Brain pericyte (primary cell): ENCODE data around the gene ZDHHC19.
"Not testable (repeated sequence)": the region's sequence is repeated elsewhere in the genome, so short reads cannot be mapped to it uniquely, and the experiment has no call there.

Experiments
- DNase-seq: peaks from one replicate; pipeline ENCODE4 v3.0.0-alpha.2; 2012; ENCODE audit warnings: low read depth, low spot score

Gene ZDHHC19

DNA sequence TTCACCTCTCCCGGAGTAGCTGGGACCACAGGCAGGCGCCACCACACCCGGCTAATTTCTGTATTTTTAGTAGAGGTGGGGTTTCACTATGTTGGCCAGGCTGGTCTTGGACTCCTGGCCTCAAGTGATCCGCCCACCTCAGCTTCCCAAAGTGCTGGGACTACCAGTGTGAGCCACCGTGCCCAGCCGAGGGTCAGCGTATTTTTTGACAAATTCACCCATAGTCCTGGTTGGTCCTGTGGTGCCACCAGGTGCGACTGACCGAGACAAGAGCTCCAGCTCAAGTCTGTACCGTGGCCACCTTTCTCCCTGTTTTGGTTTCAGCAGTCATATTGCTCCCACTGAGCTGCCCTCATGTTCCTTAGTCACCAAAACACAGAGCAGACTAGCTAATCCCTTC, 13.9 kb upstream of the ZDHHC19 start:
- no peak for DNase-seq

DNA sequence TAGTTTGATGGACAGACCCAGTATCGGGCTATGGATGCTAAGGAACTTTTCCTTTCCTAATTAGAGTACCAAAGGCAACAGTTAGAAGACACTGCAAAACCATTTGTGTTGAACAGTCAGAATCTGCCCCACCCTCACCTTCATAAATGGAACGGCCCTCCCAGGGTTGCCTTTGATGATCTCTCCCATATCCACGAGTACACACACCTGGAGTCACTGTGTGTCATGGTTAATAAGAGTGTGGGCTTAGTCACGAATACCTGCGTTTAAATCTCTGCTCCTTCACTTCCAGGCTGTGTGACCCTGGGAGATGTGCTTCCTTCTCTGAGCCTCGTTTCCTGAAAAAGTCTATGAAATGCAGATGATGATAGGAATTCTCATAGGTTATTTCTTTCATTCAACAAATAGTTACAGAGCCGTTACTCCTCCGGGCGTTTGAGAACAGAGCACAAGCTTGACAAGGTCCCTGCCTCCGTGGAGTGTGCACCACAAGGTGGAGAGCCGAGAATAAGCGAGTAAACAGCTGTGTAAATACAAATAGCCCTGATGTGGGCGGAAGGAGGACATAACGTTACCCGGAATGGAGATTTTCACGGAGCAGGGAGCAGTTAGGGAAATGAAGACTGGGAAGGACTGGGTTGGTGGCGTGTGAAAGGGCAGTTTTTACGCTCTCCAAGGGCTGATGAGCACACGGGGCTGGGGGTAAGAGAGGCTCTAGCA, 11.8 kb upstream of the ZDHHC19 start:
- no peak for DNase-seq

DNA sequence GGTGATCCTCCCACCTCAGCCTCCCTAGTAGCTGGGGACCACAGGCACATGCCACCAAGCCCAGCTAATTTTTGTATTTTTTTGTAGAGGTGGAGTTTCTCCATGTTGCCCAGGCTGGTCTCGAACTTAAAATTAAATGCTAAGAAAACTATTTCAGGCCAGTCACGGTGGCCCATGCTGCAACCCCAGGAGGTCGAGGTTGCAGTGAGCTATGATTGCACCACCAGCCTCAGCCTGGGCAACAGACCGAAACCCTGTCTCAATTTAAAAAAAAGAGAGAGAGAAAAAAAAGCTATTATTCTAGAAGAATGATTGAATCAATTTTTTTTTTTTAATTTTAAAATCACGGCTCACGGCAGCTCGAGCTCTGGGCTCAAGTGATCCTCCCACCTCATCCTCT, 9.8 kb upstream of the ZDHHC19 start:
- DNase-seq: no peak

DNA sequence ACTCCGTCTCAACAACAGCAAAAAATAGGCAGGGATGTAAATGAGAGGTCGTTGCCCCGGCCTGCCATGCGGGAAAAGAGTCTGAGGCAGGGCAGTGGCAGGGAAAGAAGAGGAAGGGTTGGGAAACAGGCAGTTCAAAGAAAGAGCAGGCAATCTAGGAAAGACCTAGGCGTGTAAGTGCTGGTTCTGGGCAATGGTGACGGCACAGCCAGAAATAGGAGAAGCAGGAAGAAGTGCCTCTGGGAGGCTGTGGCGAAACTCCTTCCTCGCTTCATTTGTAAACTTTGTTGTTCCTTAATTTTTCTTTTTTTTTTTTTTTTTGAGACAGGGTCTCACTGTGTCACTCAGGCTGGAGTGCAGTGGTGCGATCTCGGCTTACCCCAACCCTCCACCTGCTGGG, 9.4 kb upstream of the ZDHHC19 start:
- no peak for DNase-seq

DNA sequence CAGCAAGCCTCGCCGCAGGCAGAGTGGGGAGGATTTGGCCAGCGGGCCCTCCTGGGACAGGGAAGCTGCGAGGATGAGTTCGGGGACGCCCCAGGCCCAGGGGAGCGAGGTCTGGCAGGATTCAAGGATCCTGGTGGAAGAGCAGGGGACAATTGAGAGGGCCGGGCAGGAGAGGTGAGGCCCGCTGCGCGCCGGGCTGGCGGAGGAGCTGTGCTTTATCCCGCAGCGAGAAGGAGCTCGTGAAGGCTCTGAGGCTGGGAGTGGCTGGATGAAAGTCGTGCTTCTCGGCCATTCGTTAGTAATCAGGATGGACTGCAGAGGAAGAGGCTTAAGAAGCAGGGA, 8.7 kb upstream of the ZDHHC19 start:
- no peak for DNase-seq

DNA sequence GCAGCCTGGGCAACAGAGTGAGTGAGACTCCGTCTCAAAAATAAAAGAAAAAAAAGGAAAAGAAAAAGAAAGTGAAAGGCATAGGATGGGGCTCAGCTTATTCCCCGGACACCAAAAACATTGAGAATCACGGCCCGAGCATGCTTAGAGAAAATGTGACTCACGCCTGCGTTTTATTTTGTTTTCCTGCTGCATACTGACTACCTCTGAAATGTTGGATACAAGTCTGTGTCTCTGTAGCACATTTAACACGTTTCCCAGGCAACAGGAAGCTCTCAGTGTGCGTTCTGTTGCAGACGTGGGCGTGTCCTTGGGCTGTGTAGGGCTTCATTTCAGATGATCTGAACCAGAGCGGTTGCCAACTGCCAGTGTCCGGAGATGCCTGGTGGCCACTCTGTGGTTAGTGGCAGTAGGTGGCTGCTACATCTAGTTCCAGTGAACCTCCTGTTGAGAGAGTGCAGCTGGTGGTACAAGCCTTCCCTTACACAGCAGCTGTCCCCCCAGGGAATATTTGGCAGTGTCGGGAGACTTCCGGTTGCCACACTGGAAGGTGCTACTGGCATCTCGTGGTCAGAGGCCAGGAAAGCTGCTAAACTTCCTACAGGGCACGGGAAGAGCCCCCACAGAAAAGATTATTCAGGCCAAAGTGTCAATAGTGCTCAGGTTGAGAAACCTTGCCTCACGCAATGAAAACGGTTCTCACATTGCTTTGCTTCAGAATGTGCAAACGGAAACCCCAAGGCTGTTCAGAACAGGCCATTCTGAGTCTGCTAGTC, 8.2 kb upstream of the ZDHHC19 start:
- peak; percentile 79 for DNase-seq

DNA sequence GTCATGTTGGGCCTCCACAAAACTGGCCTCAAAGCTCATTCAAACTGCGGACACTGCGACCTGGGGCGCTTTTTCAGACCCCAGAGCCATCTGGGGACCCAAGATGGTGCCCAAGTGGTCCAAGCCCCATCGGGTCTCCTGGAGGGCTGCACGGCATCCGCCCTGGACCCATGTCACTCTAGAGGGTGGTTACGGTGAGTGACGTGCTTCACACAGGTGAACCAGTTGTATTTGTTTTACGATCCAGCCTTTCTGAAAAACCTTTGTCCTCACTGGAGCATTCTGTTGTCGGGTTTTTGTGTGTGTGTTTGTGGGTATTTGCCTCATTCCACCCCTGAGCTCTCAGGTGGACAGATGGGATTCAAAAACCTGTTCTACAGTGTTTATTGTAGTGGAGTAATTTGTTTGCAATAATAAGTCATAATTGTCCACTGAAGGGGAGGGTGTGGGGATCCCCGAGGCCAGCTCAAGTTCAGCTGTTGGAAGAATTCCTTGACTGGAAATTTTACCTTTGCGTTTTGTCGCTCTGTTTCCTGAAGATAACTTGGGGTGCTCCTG, 7.0 kb upstream of the ZDHHC19 start:
- no peak for DNase-seq

DNA sequence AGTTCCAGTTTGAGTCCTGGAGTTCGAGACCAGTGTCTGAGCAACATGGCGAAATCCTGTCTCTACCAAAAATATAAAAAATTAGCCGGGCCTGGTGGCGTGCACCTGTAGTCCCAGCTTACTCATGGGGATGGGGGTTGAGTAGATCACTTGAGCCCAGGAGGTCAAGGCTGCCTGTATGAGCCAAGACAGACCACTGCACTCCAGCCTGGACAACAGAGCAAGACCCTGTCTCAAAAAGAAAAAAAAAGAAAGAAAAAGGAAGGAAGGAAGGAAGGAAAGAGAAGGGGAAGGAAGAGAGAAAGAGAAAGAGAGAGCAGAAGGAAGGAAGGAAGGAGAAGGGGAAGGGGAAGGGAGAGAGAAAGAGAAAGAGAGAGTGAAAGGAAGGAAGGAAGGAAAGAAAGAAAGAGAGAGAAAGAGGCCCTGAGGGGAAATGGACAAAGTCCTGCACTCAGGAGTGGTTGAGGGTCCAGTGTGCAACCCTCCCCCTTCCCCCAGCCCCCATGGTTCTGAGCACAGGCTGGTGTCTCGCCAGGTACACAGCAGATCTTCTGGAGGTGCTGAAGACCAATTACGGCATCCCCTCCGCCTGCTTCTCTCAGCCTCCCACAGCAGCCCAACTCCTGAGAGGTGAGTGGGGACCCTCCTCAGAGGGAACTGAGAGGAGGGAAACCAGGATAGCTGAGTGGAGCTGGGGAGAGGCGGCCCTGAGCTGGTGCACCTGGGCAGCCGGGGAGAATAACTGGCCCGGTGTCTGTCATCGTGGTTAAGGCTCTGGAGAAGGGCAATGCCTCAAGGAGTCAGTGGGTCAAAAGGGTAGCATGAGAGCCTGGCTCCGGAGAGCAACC, 6.3 kb upstream of the ZDHHC19 start:
- DNase-seq: no peak

DNA sequence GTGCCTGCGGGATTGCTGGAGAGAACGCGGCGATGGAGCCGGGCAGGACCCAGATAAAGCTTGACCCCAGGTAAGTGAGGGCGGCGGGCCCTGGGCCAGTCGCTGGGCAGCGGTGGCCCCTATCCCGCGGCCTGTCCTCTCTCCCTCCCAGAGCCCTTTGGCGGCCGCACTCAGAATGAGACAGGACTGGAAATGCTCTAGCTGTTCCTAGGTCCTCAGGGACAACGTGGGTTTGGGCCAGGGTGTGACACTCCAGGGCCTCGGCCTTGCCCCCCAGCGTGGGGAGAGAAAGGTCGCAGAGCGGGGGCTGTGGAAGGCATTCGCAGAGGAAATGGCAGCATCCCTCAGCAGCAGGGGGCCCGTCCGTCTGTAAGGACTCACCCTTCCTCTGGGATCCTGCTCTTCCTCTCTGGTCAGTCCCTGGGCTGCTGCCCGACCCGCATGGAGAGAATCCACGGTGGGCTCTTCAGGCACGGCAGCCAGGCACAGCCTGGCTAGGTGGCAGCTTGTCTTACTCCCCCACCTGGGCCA, 5.5 kb upstream of the ZDHHC19 start:
- no peak for DNase-seq

DNA sequence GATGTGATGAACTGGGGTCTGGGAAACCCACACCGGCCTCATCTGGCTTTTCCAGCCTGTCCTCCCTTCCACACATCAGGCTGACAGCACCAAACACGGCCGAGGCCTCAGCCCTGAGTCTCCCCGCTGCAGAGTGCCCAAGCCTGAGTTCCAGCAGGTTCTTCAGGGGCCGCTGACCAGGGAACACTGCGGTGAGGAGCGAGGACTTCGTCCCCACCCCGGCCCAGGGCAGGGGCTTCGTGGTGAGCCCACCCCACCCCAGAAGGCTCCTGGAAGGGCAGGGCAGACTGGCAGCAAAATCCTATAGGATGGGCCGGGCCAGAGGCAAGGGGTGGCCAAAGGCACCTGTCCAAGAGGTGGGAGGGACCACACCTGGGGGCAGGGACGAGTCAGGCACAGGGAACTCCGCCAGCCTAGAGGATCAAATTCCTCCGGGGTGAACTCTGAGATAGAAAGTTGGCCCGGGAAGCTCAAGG, 4.9 kb upstream of the ZDHHC19 start, which contains the start of gene SLC51A:
Gene SLC51A (plus strand): TSS at position 446 of the 476 bp plus-strand sequence. CDS start 179 bp downstream, outside the sequence.
- no peak for DNase-seq

DNA sequence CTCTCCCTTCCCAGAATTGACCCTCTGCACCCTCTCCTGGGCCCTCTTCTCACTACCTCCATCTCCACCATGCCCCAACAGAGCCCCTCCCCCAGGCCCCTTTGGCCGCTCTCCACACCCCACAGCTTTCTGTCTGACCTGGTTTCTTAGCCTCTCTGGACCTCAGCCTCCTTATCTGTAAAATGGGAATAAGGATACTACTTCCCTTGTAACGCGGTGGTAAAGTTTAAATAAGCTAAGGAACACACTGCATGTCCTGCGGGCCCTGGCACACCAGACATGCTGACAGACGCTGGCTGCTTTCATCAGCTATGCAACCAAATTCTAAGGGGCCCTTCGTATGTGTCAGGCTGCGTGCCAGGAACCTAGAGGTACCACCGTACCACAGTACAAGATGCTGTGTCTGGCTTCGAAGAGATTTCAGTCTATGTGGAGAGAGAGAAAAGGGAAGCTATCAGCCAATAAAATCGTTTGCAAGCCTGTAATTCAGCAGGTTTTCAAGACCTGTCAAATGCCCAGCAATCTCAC, 4.4 kb upstream of the ZDHHC19 start:
- DNase-seq: no peak

DNA sequence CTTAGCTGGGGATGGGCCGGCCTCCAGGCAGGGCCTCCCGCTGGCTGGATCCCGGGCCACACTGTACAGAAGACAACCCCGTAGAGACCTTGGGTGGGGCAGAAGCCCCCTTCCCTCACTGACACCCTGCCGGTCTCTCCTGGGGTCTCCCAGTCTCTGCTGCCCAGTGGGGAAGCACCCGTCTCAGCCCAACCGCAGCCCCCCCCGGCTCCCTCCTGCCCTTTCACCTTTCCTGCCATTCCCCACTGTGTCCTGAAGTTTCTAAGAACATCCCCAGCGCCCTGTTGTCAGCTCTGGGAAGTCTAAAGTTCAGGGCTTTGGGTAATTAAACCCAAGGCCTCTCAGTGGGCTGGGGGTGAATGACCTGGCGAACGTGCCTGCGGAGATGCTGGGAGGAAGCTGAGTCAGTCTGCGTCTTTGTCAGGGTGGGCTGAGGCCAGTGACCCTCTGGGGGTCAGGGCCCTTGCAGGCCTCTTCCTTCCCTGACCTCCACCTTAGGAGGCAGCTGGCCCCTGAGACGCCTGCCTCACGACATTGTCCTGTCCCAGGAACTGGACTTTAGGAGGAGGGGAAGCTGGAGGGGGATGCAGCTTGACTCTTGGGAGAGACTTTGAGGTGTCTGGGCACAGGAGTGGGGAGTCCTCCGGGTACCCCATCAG, 3.7 kb upstream of the ZDHHC19 start:
- no peak for DNase-seq

DNA sequence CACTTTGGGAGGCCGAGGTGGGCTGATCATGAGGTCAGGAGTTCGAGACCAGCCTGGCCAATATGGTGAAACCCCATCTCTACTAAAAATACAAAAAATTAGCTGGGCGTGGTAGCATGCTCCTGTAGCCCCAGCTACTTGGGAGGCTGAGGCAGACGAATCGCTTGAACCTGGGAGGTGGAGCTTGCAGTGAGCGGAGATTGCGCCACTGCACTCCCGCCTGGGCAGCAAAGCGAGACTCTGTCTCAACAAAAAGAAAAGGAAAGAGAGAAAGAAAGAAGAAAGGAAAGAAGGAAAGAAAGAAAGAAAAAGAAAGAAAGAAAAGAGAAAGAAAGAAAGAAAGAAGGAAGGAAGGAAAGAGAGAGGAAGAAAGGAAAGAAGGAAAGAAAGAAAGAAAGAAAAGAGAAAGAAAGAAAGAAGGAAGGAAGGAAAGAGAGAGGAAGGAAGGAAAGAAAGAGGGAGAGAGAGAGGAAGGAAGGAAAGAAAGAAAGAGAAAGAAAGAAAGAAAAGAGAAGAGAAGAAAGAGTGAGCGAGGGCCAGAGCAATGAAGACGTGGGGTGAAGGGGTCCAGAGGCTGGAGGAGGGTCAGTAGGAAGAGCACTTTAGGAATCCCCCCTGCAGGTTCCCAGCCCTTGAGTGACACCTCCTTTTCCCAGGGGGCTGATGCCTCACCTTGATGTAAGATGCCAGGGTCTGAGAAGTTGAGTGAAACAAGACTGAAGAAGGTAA, 1.1 kb downstream of the ZDHHC19 start:
- not testable (repeated sequence) for DNase-seq

DNA sequence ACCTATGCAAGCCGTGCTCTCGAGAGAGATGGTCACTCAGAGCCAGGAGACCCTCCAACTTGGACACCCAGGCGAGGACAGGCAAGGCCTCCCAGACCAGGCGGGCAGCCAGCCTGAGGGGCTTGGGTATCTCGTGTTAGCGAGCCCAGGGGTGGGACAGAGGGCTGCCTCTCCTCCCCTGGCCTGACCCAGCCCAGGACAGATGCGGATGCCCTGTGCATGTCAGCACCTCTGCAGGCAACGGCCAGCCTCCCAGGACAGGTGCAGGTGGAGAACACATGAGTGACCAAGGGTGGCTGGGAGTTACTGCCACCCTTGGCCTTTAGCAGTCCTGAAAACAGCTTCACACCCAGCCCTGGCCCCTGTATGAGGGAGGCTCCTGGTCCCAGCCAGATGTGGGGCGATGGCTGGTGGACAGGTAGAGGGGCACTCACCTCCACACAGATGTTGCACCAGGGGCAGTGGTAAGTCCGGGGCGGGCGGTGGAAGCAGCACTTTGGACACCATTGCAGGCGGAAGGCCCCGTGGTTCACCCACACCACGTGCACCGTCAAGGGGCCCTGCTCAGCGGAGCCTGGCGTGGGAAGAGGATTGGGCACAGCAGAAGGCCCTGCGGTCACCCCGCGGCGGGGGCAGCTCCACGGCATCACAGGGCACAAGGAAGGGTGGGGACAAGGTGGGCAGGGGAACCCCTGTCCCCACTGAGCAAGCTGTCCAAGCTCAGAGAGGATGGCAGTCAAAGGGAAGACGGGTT, 2.1 kb downstream of the ZDHHC19 start:
- no peak for DNase-seq

DNA sequence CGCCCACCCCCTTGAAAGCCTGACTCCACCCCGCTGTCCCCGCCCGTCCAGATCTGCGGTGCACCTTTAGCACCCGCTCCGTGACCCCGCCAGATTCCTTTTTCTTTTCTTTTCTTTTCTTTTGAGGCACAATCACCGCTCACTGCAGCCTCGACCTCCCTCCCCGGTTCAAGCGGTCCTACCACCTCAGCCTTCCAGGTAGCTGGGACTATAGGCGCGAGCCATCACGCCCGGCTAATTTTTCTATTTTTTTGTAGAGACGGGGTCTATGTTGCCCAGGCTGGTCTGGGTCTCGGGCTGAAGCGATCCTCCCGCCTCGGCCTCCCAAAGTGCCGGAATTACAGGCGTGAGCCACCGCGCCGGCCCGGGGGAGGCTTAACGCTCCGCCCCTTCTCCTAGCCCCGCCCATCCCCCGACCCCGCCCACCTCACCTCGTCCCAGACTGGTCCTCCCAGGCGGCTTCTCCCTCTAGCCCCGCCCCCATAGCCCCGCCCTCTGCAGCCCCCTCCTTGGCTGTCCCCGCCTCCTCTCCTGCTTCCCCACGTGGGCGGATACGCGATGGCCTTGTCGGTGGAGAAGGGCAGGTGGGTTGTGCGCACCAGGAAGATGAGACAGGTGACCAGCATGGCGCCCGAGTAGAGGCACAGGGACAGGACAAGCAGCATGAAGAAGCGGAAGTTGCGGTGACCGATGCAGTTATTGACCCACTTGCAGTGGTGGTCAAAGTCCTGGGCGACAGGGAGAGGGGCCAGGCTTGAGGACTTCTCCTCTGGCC, 3.2 kb downstream of the ZDHHC19 start:
- no peak for DNase-seq

DNA sequence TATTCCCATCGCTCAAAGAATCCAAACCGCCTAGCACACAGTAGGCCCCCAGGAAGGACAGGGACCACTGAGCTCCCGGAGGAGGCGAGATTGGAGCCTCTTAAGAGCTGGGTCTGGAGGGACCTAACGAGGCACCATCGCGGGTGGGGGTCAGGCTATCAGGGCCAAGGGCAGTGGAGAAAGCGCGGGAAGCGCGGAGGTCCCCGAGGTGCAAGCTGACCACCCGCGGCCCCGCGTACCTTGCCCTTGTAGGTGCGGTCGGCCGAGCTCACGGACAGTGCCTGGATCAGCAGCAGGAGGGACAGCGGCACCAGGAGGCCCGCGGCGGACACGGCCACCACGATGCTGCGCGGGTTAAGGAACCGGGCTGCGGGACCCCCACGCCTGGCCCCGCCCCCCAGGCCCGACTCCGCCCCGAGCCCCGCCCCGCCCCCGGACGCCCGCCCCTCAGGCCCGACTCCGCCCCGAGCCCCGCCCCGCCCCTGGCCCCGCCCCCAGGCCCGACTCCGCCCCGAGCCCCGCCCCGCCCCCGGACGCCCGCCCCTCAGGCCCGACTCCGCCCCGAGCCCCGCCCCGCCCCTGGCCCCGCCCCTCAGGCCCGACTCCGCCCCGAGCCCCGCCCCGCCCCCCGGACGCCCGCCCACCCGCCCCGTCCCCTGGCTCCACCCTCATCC, 3.9 kb downstream of the ZDHHC19 start:
- no peak for DNase-seq

DNA sequence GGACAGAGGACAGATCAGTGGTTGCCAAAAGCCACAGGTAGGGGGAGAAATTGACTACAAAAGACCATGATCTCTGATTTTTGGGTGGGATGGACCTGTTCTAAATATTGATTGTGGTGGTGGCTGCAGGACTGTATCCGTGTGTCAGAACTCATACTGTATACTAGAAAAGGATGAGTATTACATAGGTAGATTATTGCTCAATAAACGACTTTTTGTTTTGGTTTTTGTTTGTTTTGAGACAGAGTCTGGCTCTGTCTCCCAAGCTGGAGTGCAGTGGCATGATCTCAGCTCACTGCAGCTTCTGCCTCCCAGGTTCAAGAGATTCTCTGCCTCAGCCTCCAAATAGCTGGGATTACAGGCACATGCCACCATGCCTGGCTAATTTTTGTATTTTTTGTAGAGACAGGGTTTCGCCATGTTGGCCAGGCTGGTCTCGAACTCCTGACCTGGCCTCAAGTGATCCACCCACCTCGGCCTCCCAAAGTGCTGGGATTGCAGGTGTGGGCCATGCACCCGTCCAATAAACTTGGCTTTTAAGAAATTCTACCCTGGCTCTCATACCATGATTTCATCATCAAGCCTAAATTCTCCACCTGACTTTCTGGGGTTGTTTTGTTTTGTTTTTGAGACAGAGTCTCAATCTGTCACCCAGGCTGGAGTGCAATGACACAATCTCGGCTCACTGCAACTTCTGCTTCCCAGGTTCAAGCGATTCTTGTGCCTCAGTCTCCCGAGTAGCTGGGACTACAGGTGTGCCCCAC, 5.6 kb downstream of the ZDHHC19 start:
- DNase-seq: not testable (repeated sequence)
